GM18907 (cell line): Measurements from ENCODE around the gene JARID2.
"Not testable (repeated sequence)": the region's sequence is repeated elsewhere in the genome, so short reads cannot be mapped to it uniquely, and the experiment has no call there.

Source experiments
- ATAC-seq: cut with Tn5 transposase; IDR thresholded peaks from one replicate; pipeline ENCODE4 v1.9.1; 2021; ENCODE audit warnings: mild to moderate bottlenecking, moderate library complexity; ENCODE audit not compliant: unreplicated experiment

Gene JARID2

GRCh38 chr6:15287670-15288375 is 42.0 kb downstream of the JARID2 start:
- ATAC-seq: peak; percentile 93

- no peak for ATAC-seq
Measured at GRCh38 chr6:15288856-15289255, 43.0 kb downstream of the JARID2 start.

- not testable (repeated sequence) for ATAC-seq
Measured at GRCh38 chr6:15289456-15289855, 43.6 kb downstream of the JARID2 start.

- ATAC-seq: no peak
Measured at GRCh38 chr6:15290067-15290680, 44.3 kb downstream of the JARID2 start.

DNA sequence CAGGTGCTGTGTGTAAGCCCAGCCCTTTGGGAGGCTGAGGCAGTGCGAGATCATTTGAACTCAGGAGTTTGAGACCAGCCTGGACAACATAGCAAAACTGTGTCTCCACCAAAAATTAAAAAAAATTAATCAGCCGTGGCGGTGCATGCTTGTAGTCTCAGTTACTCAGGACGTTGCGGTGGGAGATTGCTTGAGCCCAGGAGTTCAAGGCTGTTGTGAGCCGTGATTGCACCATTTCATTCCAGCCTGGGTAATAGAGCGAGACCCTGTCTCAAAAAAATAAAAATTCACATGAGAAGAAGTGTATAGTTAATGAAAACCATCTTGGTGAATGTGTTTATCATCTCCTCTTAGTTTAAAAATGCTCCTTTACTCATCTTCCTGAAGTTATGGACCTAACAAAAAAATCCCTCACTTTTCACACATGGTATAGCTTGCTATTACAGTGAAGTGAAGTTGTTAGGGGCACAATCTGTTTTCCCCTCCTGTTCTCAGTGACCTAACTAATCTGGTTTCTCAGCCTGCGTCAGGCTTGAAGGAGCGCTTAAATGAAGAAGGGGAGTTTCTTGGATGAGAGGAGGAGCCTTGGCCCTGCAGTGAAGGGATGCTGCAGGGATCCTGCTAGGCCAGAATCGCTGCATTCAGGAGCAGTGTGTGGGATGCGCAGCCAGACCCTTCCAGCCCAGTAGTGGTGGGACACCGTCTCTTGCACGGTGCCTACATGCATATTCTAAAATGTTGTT is 45.3 kb downstream of the JARID2 start:
- no peak for ATAC-seq

GRCh38 chr6:15292721-15293302 is 46.9 kb downstream of the JARID2 start:
- ATAC-seq: no peak

- ATAC-seq: no peak
Measured at GRCh38 chr6:15293674-15294073, 47.8 kb downstream of the JARID2 start.

GRCh38 chr6:15294504-15294903 is 48.6 kb downstream of the JARID2 start:
- ATAC-seq: no peak

DNA sequence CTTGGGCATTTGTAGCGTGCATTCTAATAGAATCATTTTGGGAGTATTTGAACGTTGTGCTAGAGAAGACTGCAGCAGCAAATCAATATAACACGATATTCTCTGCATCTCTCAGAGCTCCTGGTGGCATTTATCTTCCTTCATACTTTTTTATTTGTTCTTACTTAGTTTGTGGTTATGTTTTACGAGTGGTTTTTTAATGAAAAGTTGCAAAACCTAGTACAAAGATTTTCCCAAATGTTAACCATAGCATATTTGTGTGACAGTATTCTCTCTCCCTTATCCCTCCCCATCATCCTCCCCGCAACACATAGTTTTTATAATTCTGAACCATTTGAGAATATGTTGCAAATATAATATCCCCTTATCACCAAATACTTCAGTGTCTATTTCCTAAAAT is 50.4 kb downstream of the JARID2 start:
- ATAC-seq: no peak

- ATAC-seq: peak; percentile 40
Measured at GRCh38 chr6:15296735-15297134, 50.9 kb downstream of the JARID2 start.

GRCh38 chr6:15297167-15297566 is 51.3 kb downstream of the JARID2 start:
- ATAC-seq: not testable (repeated sequence)

DNA sequence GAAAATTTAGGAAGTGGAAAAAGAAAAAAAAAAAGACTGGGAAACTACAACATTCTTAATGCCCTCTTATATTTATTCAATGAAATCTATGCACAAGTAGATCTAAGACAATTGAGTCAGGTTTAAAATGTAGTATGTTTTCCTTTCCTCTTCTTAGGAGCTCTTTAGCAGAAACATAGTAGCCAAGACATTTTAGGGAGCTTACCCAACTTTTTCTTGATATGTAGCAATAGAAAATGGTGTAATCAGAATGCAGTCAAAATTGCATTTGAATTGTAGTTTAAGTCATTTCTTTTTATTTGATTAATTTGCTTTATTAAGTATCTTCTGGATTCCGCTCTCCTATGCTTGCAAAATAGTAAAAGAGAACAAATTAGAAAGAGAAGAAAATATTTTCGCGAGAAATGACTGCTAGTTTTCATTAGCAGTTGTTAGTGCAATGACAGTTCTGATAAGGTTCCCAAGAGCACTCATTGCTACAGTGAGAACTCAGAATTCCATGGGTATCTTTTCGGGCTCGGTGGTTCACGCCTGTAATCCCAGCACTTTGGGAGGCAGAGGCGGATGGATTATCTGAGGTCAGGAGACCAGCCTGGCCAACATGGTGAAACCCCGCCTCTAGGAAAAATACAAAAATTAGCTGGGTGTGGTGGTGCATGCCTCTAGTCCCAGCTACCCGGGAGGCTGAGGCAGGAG is 52.2 kb downstream of the JARID2 start:
- ATAC-seq: no peak

DNA sequence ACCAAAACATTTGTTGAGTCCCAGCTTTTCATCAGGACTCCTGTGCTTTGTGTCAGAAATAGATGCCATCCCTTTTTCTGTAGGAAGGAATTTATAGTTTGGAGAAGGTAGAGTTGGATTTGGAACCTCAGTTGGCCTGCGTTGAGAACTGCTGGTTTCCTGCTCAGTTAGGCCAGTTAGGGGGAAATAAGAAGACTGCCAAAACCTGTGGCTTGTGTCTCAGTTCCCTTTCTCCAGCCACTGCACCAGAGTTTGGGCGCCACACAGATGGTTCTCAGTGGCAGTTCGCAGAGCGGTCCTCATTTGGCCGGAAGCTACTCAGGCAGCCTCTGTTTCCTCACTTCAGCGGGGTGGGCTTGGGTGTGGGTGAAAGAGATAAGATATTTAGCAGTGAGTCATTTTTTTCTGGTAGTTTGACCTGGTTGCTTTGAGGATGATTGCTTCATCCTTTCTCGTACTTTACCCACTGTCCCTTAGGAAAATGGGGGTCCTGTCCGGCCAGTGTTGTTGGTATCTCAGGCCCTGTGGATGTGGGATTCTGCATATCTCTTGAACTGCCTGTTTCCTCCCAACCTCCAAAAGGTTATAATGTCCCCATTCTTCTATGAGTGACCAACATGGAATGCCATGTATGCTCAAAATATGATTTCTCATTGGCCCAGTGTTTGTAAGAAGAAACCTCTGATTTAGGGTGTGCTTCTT is 53.7 kb downstream of the JARID2 start:
- ATAC-seq: peak; percentile 74

GRCh38 chr6:15301179-15302006 is 55.5 kb downstream of the JARID2 start:
- no peak for ATAC-seq

DNA sequence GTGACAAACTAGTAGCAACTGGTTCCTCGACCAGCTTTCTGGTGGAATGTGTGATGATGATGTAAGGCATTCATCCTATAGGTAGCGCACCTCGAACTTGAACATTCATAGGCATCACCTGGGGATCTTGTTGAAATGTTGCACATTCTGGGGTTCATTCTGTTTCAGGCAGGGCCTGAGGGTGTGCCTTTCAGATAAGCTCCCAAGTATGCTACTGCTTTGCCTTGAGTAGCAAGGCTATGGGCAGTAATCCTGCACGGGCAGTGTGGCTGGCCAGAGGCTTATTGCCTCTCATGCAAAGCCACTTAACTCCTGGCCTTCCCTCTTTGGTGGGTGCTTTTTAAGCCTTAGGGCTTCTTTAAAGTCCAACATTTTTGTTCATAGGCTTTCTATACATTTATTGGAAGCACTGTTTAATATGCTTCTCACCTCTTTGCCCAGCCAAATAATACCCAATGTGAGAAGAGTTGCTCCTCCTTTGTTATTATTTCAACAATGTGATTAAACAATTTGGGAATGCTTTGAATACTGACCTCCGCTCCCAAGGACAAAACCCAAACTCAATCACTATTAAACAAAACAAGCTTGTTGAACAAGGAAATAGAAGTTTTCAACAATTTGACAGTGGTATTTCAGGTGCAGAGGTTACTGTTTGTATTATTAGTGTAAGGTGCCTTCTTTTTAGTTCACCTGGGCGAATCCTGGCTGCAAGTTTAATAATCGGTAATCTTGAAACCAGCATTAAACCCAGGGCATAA is 57.5 kb downstream of the JARID2 start:
- ATAC-seq: no peak

DNA sequence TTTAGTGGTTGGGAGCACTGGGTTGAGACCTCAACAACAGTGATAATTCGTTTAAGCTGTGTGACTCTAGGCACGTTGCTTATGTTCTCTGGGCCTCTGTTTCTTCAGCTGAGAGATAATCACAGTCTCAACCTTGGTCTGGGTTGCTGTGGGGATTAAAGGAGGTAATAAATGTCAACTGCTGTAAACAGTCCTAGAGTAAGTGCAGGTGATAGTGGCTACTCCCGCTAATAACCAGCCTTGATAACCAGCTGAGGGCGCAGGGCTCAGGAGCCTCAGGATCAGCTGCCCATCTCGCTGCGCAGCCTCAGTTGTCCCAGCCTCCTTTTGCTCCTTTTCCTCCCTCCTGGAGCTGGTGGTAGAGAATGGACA is 58.0 kb downstream of the JARID2 start:
- ATAC-seq: no peak

- ATAC-seq: no peak
Measured at GRCh38 chr6:15304337-15305042, 58.6 kb downstream of the JARID2 start.

DNA sequence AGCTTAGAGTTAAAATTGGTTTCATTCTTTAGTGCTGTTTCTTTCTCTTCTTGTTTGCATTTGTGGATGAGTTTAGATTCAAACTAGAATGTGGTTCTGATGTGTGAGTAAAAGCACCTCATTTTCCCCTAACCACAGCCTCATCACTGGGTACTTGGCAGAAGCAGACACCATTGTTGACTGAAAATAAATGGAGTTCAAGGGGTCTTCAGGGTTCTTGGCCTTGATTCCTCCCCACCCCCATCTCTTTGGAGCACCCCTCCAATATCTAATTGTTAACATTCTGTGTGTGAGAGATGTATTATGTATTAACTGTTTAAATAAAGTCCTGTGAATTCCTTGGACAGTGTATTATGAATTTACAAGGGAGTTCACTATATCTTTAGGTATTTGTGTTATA is 59.6 kb downstream of the JARID2 start:
- peak; percentile 46 for ATAC-seq
